HuH-7 (cell line): ENCODE measurements around the gene UBE2K.
"Not testable (repeated sequence)": the region's sequence is repeated elsewhere in the genome, so short reads cannot be mapped to it uniquely, and the experiment has no call there.

Source experiments
- DNase-seq: peaks from one replicate; pipeline ENCODE4 v3.0.0; 2011; ENCODE audit warnings: low spot score

UBE2K gene

GRCh38 chr4:39808231-39808749 lies 110.4 kb downstream of the UBE2K start:
- DNase-seq, result no peak

GRCh38 chr4:39812500-39812899 lies 114.6 kb downstream of the UBE2K start:
- no peak for DNase-seq

- DNase-seq, result not testable (repeated sequence)
Observed at GRCh38 chr4:39813033-39813432, 115.1 kb downstream of the UBE2K start.

- not testable (repeated sequence) for DNase-seq
Observed at GRCh38 chr4:39813761-39814160, 115.8 kb downstream of the UBE2K start.

GRCh38 chr4:39814403-39815185 lies 116.7 kb downstream of the UBE2K start:
- no peak for DNase-seq

- DNase-seq, result no peak
Observed at GRCh38 chr4:39818646-39819045, 120.7 kb downstream of the UBE2K start.

GRCh38 chr4:39820186-39820585 lies 122.2 kb downstream of the UBE2K start:
- DNase-seq, result no peak

- no peak for DNase-seq
Observed at GRCh38 chr4:39821951-39822350, 124.0 kb downstream of the UBE2K start.

- DNase-seq, result no peak
Observed at GRCh38 chr4:39822662-39823061, 124.7 kb downstream of the UBE2K start.

GRCh38 chr4:39823191-39823590 lies 125.3 kb downstream of the UBE2K start:
- DNase-seq, result no peak

GRCh38 chr4:39825090-39825489 lies 127.2 kb downstream of the UBE2K start:
- DNase-seq, result no peak

GRCh38 chr4:39825741-39826231 lies 127.8 kb downstream of the UBE2K start:
- no peak for DNase-seq
